ENCODE results near the gene TRPM7. TPM values are rescaled to one million over a fixed set of nuclear protein-coding genes. Genes with fewer than 3 reads are reported as not detected.

Gene TRPM7
- total and polyA plus RNA-seq, 9 of the 15 experiments (the other 6 are each of a cell fraction or from before 2014, with no cell fraction given) = 12.3 to 59.2 (median 31.5) TPM

GRCh38 chr15:50686469-50687301, at the start of gene TRPM7 (continued):
- TF ChIP-seq NKRF (IDR thresholded peaks at IDR 0.05; ENCODE audit: borderline replicate concordance) (peak; percentile 75), FOXA1 (IDR thresholded peaks at IDR 0.05; ENCODE audit: borderline replicate concordance) (no peak), ZNF146 (CRISPR knock-in tag; IDR thresholded peaks at IDR 0.05; ENCODE audit: unreplicated experiment) (no peak), FOXK2 (conservative IDR thresholded peaks at IDR 0.05 in 1 of 2, IDR thresholded peaks at IDR 0.05 in 1 of 2; ENCODE audit: low read depth in 2 of 2) (peak in 1 of 2 experiments; percentile 33; a peak in 3 of 4 replicates), CBFA2T2 (conservative IDR thresholded peaks at IDR 0.05) (0 out of 2 replicates have a peak, but pooled peaks have one; percentile 7), ESRRB (CRISPR knock-in tag; IDR thresholded peaks at IDR 0.05; ENCODE audit: borderline replicate concordance) (no peak), NR0B1 (IDR thresholded peaks at IDR 0.05; ENCODE audit: partially characterized antibody) (no peak), CCNT2 (IDR thresholded peaks at IDR 0.05; ENCODE audit: borderline replicate concordance, extremely low read depth, insufficient read length, low read depth, low read length) (peak; percentile 98), SMARCA4 (IDR thresholded peaks at IDR 0.05) (peak; percentile 37; the same call in 1 of the 2 replicates), SLC30A9 (CRISPR knock-in tag; IDR thresholded peaks at IDR 0.05) (no peak), ZNF324 (CRISPR knock-in tag; IDR thresholded peaks at IDR 0.05) (0 out of 2 replicates have a peak, but pooled peaks have one; percentile 12), EP400 (IDR thresholded peaks at IDR 0.05) (peak; percentile 90), ZNF79 (CRISPR knock-in tag; IDR thresholded peaks at IDR 0.05; ENCODE audit: low read depth) (no peak), ZNF778 (CRISPR knock-in tag; IDR thresholded peaks at IDR 0.05) (no peak)
- TF ChIP-seq, protein P1, sequence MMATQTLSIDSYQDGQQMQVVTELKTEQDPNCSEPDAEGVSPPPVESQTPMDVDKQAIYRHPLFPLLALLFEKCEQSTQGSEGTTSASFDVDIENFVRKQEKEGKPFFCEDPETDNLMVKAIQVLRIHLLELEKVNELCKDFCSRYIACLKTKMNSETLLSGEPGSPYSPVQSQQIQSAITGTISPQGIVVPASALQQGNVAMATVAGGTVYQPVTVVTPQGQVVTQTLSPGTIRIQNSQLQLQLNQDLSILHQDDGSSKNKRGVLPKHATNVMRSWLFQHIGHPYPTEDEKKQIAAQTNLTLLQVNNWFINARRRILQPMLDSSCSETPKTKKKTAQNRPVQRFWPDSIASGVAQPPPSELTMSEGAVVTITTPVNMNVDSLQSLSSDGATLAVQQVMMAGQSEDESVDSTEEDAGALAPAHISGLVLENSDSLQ (IDR thresholded peaks at IDR 0.05) = no peak
- TF ChIP-seq, protein P2, sequence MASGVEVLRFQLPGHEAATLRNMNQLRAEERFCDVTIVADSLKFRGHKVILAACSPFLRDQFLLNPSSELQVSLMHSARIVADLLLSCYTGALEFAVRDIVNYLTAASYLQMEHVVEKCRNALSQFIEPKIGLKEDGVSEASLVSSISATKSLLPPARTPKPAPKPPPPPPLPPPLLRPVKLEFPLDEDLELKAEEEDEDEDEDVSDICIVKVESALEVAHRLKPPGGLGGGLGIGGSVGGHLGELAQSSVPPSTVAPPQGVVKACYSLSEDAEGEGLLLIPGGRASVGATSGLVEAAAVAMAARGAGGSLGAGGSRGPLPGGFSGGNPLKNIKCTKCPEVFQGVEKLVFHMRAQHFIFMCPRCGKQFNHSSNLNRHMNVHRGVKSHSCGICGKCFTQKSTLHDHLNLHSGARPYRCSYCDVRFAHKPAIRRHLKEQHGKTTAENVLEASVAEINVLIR (CRISPR knock-in tag; IDR thresholded peaks at IDR 0.05) = no peak
